Sigmoid colon (tissue), 7 donors: Measurements from ENCODE around the gene TMEM59L. TPM values are rescaled to one million over a fixed set of nuclear protein-coding genes. Genes with fewer than 3 reads are reported as not detected.
A peak's percentile ranks its signal among the peaks of the same experiment; 100 is the strongest.

Experiments
- DNase-seq: peaks from one replicate; pipeline ENCODE4 v3.0.0-alpha.2; 2019
- H3K27ac ChIP-seq, 4 donors: fragments of 200-600 bp; sonication (generic); one replicate each; pipeline ENCODE4 v1.5.1; 2016 to 2019; ENCODE audit warnings: mild to moderate bottlenecking in 1 of 4
- H3K27me3 ChIP-seq, 3 donors: fragments of 200-600 bp; sonication (generic); one replicate each; pipeline ENCODE4 v1.5.1; 2019; ENCODE audit warnings: mild to moderate bottlenecking in 1 of 3
- H3K36me3 ChIP-seq, 4 donors: fragments of 200-600 bp; sonication (generic); one replicate each; pipeline ENCODE4 v1.5.1; 2016 to 2019
- H3K4me1 ChIP-seq, 4 donors: fragments of 200-600 bp; sonication (generic); one replicate each; pipeline ENCODE4 v1.5.1; 2017 to 2019
- H3K4me3 ChIP-seq, 4 donors: fragments of 200-600 bp; sonication (generic); one replicate each; pipeline ENCODE4 v1.5.1; 2017 to 2019; ENCODE audit warnings: mild to moderate bottlenecking in 2 of 4, moderate library complexity in 1 of 4
- H3K9me3 ChIP-seq, 4 donors: fragments of 200-600 bp in 3 of 4; sonication (generic) in 3 of 4; one replicate each; pipeline versions ENCODE4 v1.5.1 to v1.6.1; 2013 to 2019
- CTCF ChIP-seq, 4 experiments: fragments of 450-650 bp in 3 of 4; fragments of 200-600 bp in 1 of 4; IDR thresholded peaks; one replicate each; pipeline ENCODE4 v1.5.1; 2016 to 2019; ENCODE audit warnings: antibody characterized with exemption in 4 of 4, mild to moderate bottlenecking in 3 of 4, moderate library complexity in 2 of 4
- EP300 ChIP-seq, 4 donors: sonication (generic); formaldehyde crosslinking; IDR thresholded peaks; one replicate each; pipeline ENCODE4 v1.6.1; 2017; ENCODE audit warnings: antibody characterized with exemption in 4 of 4
- POLR2A ChIP-seq, 2 donors: fragments of 450-650 bp; IDR thresholded peaks; one replicate each; pipeline ENCODE4 v1.6.1; 2016; ENCODE audit warnings: antibody characterized with exemption in 2 of 2, mild to moderate bottlenecking in 2 of 2, moderate library complexity in 2 of 2
- POLR2AphosphoS5 ChIP-seq, 4 donors: sonication (generic); formaldehyde crosslinking; IDR thresholded peaks; one replicate each; pipeline ENCODE4 v1.6.1; 2017; ENCODE audit warnings: antibody characterized with exemption in 4 of 4
- WGBS, 2 donors: extraction: QIAGEN DNeasy Blood & Tissue Kit; methylation state at CpG; one replicate each; pipeline ENCODE4 v1.1.7; 2013; 5-methylcytosine and 5-hydroxymethylcytosine counted together
- intact Hi-C: fragments of 100-400 bp; cut with DNase I; formaldehyde crosslinking; loops from one replicate; pipeline ENCODE4 v1.15.1; 2023
- polyA plus RNA-seq, 3 donors: library from polyadenylated mRNA; stranded (reverse); fragments of 200-250 nt; gene quantifications; one replicate each; pipeline ENCODE4 v1.2.3, GENCODE V29; 2013
- total RNA-seq, 4 donors: library from RNA; depleted of rRNA; stranded (reverse); fragments of >200 nt; gene quantifications; one replicate each; pipeline ENCODE4 v1.1.0, GENCODE V29; 2016
- donor health status: healthy with polysubstance abuse.
- donor health status: Bipolar disorder and iron deficiency.
- donor health status: healthy.

Gene TMEM59L
- total RNA-seq (1 to 10 TPM in 3 of 4 donors, under 1 TPM in 1; 0.82 to 6.4 (median 4.1) TPM), polyA plus RNA-seq (1 to 10 TPM in 1 of 3 donors, not detected in 2; 5.0 TPM)

- H3K27me3 ChIP-seq: peaks cover 56 to 98% (median 68%) of the 10 kb centered on the region in 3 donors
- no peaks in the 10 kb centered on the region for H3K36me3 ChIP-seq
- peak within 1 kb of the TSS; percentile 14 to 59 (median 46) for H3K4me3 ChIP-seq
- H3K9me3 ChIP-seq: no peaks in the 10 kb centered on the region
- TF ChIP-seq CTCF (IDR thresholded peaks at IDR 0.05) (no peak), POLR2AphosphoS5 (IDR thresholded peaks at IDR 0.05) (no peak), POLR2A (IDR thresholded peaks at IDR 0.05) (no peak), EP300 (IDR thresholded peaks at IDR 0.05) (no peak)
- no peak within 1 kb of the TSS for H3K27ac ChIP-seq
- intact Hi-C loops: no loop called here
- 3 to 4% methylated on average over 70 of the region's 70 CpGs for WGBS, 2 donors
- H3K4me1 ChIP-seq: peaks cover 0 to 32% (median 26%) of the 10 kb centered on the region in 4 donors
- no peak for DNase-seq
Observed at GRCh38 chr19:18612772-18613588, at the start of gene TMEM59L. Gene TMEM59L (plus strand): TSS chr19:18612870. CDS start chr19:18612959, 89 bp downstream.

DNA sequence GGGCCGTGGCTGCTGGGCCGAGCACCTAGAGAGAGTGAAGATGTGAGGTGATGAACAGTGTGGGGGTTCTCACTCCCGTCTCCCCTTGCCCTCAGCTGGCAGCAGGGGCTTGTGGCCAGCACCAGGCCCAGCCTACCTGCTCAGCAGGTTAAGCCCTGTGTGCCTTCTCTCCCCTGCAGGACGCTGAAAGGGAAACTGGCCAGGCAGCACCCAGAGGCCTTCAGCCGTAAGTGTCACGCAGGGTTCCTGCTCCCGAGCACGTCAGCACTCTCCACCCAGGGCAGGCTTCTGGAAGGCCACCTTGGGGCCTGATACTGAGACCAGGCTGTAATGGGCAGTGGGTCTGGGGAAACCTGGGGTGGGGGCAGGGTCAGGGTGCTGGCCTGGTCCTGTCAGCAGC is 45.7 kb upstream of the TMEM59L start:
- intact Hi-C loops: no loop called here
- H3K27me3 ChIP-seq: no peaks in the 10 kb centered on the region
- no peak for TF ChIP-seq POLR2AphosphoS5 (IDR thresholded peaks at IDR 0.05)
- TF ChIP-seq CTCF (IDR thresholded peaks at IDR 0.05): no peak
- TF ChIP-seq POLR2A (IDR thresholded peaks at IDR 0.05): no peak
- no peak for TF ChIP-seq EP300 (IDR thresholded peaks at IDR 0.05)
- 95 to 96% methylated on average over 8 of the region's 8 CpGs for WGBS, 2 donors
- H3K4me3 ChIP-seq: no peak overlapping the region
- no peaks in the 10 kb centered on the region for H3K9me3 ChIP-seq
- peaks cover 0 to 7% (median 5%) of the 10 kb centered on the region in 4 donors for H3K4me1 ChIP-seq
- peaks cover 26 to 77% (median 55%) of the 10 kb centered on the region in 4 donors for H3K36me3 ChIP-seq
- H3K27ac ChIP-seq: no peak overlapping the region
- DNase-seq: no peak

DNA sequence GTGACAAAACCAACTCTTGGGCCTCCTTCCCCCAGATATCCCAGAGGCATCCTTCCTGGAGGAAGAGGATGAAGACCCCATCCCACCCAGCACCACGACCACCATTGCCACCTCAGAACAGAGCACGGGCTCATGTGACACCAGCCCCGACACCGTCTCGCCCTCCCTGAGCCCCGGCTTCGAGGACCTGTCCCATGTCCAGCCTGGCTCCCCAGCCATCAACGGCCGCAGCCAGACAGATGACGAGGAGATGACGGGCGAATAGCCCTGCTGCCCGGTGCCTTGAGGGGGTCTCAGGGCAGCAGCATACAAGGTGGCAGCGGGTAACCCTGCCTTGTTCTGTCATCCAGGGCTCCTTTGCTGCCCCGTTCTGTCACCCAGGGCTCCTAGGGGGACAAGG is 44.3 kb upstream of the TMEM59L start:
- 95 to 96% methylated on average over 15 of the region's 15 CpGs for WGBS, 2 donors
- TF ChIP-seq POLR2AphosphoS5 (IDR thresholded peaks at IDR 0.05): no peak
- TF ChIP-seq CTCF (IDR thresholded peaks at IDR 0.05): no peak
- no peak for TF ChIP-seq EP300 (IDR thresholded peaks at IDR 0.05)
- TF ChIP-seq POLR2A (IDR thresholded peaks at IDR 0.05): no peak
- Histone ChIP-seq H3K27me3 (no peaks in the 10 kb centered on the region), H3K27ac (no peak overlapping the region), H3K36me3 (peaks cover 27 to 66% (median 49%) of the 10 kb centered on the region in 4 donors), H3K4me1 (peaks cover 0 to 21% (median 18%) of the 10 kb centered on the region in 4 donors), H3K4me3 (no peak overlapping the region), H3K9me3 (no peaks in the 10 kb centered on the region)
- no peak for DNase-seq
- intact Hi-C loops: no loop called here

GRCh38 chr19:18571564-18572344 is 40.9 kb upstream of the TMEM59L start, which contains the start of gene UBA52:
Gene UBA52 (plus strand): TSS chr19:18571857. CDS start chr19:18573301, 1,444 bp downstream.
- Histone ChIP-seq H3K27me3 (no peaks in the 10 kb centered on the region), H3K9me3 (no peaks in the 10 kb centered on the region), H3K4me3 (peak within 1 kb of the TSS; percentile 67 to 99 (median 92)), H3K4me1 (peaks cover 0 to 25% (median 22%) of the 10 kb centered on the region in 4 donors), H3K36me3 (peaks cover 30 to 66% (median 54%) of the 10 kb centered on the region in 4 donors), H3K27ac (peak within 1 kb of the TSS; percentile 88 to 96 (median 94))
- intact Hi-C loops: loop anchor here (5.0 kb wide), 2 partner anchors 49 to 119 kb away; partner anchors contain the start of gene ELL
- 0% methylated on average over 75 of the region's 75 CpGs for WGBS, 2 donors
- peak; percentile 99 for DNase-seq
- TF ChIP-seq EP300 (IDR thresholded peaks at IDR 0.05) (peak in 2 of 4 donors; percentile 17 to 85), POLR2A (IDR thresholded peaks at IDR 0.05) (peak; percentile 87 to 91), CTCF (IDR thresholded peaks at IDR 0.05) (no peak), POLR2AphosphoS5 (IDR thresholded peaks at IDR 0.05) (peak; percentile 92 to 98 (median 94))
